ENCODE results near the gene AHSP. TPM values are rescaled to one million over a fixed set of nuclear protein-coding genes. Genes with fewer than 3 reads are reported as not detected.

AHSP gene
- total and polyA plus RNA-seq, 2 of the 4 experiments (the other 2 are of a cell fraction): not detected

- Histone ChIP-seq H2BK120ac (ENCODE audit: low read depth, low read length) (no peak overlapping the region), H3K9me1 (ENCODE audit: insufficient read depth, low read length) (no peaks in the 10 kb centered on the region), H2AK9ac (replicated peaks; ENCODE audit: low read depth, low read length, poor library complexity) (no peak overlapping the region), H2BK20ac (ENCODE audit: low read depth, low read length) (no peak overlapping the region), H3K4me3 (ENCODE audit: insufficient read depth, low read depth, low read length) (no peak overlapping the region), H2BK15ac (ENCODE audit: low read depth, low read length) (no peak overlapping the region), H3K4ac (ENCODE audit: low read depth, low read length) (no peak overlapping the region), H3K14ac (replicated peaks; ENCODE audit: low read depth, low read length) (no peak overlapping the region), H2AK5ac (ENCODE audit: low read depth, low read length) (no peak overlapping the region), H2AFZ (replicated peaks; ENCODE audit: low read length, poor library complexity) (no peak overlapping the region), H4K20me1 (ENCODE audit: insufficient read depth, low read length) (no peaks in the 10 kb centered on the region), H3K27ac (ENCODE audit: insufficient read depth, low read length) (no peak overlapping the region), H2BK5ac (ENCODE audit: low read depth, low read length, poor library complexity, severe bottlenecking) (no peak overlapping the region), H3K56ac (ENCODE audit: extremely low read depth, insufficient read depth, low read length) (no peak overlapping the region), H4K5ac (ENCODE audit: low read depth, low read length) (no peak overlapping the region), H4K91ac (ENCODE audit: insufficient read depth, low read depth, low read length) (no peak overlapping the region), H3K18ac (ENCODE audit: low read depth, low read length) (no peak overlapping the region), H4K8ac (ENCODE audit: low read depth in 2 of 2, low read length in 2 of 2) (no peak overlapping the region), H3K4me2 (ENCODE audit: low read depth, low read length) (no peak overlapping the region), H3K36me3 (ENCODE audit: control insufficient read depth, insufficient read depth, low read length) (no peaks in the 10 kb centered on the region), H3K9me3 (ENCODE audit: control insufficient read depth, insufficient read depth, low read length) (no peaks in the 10 kb centered on the region), H3K23ac (ENCODE audit: low read depth, low read length) (no peak overlapping the region), H3K27me3 (ENCODE audit: control insufficient read depth, insufficient read depth, low read length) (peaks cover 24% of the 10 kb centered on the region), H3K4me1 (ENCODE audit: control insufficient read depth, insufficient read depth, low read length) (peaks cover 4% of the 10 kb centered on the region; the same call in 1 of the 2 replicates), H3K79me1 (ENCODE audit: low read depth in 1 of 2, low read length in 2 of 2) (no peaks in the 10 kb centered on the region), H3K9ac (ENCODE audit: low read depth, low read length) (no peak overlapping the region)
- ATAC-seq (ENCODE audit: low read depth) (no peak), DNase-seq (no peak)
- no TSS peak for BruUV-seq (replicated peaks)
- CTCF ChIA-PET: no interaction called here
- intact Hi-C loops (cut with micrococcal nuclease) (no loop called here), in situ Hi-C loops (cut with MboI; ENCODE audit: low sequenced_read_pairs) (no loop called here), dilution Hi-C loops (cut with HindIII; ENCODE audit: low sequenced_read_pairs, unreplicated experiment) (no loop called here)
- POLR2A ChIA-PET (ENCODE audit: unreplicated experiment): no interaction called here
- TF ChIP-seq POLR2A (IDR thresholded peaks at IDR 0.05; ENCODE audit: low read depth, low read length) (no peak), ELK1 (IDR thresholded peaks at IDR 0.05; ENCODE audit: borderline replicate concordance, low read depth, low read length) (no peak), SMC3 (IDR thresholded peaks at IDR 0.05; ENCODE audit: low read depth, low read length) (no peak), RAD21 (IDR thresholded peaks at IDR 0.05; ENCODE audit: low read length) (no peak), RCOR1 (IDR thresholded peaks at IDR 0.05; ENCODE audit: insufficient replicate concordance, low read length) (no peak), RFX5 (IDR thresholded peaks at IDR 0.05; ENCODE audit: low read depth, low read length) (no peak), MXI1 (IDR thresholded peaks at IDR 0.05; ENCODE audit: borderline replicate concordance, low read depth, low read length) (no peak), FOS (IDR thresholded peaks at IDR 0.05; ENCODE audit: low read depth, low read length) (no peak), CEBPB (IDR thresholded peaks at IDR 0.05; ENCODE audit: low read depth, low read length) (no peak), MAFK (IDR thresholded peaks at IDR 0.05; ENCODE audit: low read depth, low read length) (no peak), CHD1 (IDR thresholded peaks at IDR 0.05; ENCODE audit: low read depth, low read length) (no peak), BHLHE40 (IDR thresholded peaks at IDR 0.05; ENCODE audit: low read depth, low read length) (no peak), MAZ (IDR thresholded peaks at IDR 0.05; ENCODE audit: borderline replicate concordance, low read depth, low read length) (no peak), USF2 (IDR thresholded peaks at IDR 0.05; ENCODE audit: low read depth, low read length) (no peak), NFE2L2 (IDR thresholded peaks at IDR 0.05; ENCODE audit: low read depth, low read length) (no peak)
- TF ChIP-seq, protein P1, sequence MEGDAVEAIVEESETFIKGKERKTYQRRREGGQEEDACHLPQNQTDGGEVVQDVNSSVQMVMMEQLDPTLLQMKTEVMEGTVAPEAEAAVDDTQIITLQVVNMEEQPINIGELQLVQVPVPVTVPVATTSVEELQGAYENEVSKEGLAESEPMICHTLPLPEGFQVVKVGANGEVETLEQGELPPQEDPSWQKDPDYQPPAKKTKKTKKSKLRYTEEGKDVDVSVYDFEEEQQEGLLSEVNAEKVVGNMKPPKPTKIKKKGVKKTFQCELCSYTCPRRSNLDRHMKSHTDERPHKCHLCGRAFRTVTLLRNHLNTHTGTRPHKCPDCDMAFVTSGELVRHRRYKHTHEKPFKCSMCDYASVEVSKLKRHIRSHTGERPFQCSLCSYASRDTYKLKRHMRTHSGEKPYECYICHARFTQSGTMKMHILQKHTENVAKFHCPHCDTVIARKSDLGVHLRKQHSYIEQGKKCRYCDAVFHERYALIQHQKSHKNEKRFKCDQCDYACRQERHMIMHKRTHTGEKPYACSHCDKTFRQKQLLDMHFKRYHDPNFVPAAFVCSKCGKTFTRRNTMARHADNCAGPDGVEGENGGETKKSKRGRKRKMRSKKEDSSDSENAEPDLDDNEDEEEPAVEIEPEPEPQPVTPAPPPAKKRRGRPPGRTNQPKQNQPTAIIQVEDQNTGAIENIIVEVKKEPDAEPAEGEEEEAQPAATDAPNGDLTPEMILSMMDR (conservative IDR thresholded peaks at IDR 0.05; ENCODE audit: low read depth, low read length): no peak
- WGBS, 2 experiments (ENCODE audit: extremely low coverage in 2 of 2, insufficient read length in 1 of 2): no CpG with 5 or more reads among the region's 5 CpGs
Measured at GRCh38 chr16:31530405-31530804, 2.7 kb downstream of the AHSP start.
